Stimulated activated CD8-positive, alpha-beta memory T cell treated with anti-CD3 and anti-CD28 coated beads, Interleukin-4, amount 100 ng/mL, for 24 hours (primary cell): ENCODE results near the gene LRP1B.

Source experiments
- DNase-seq: peaks from one replicate; pipeline ENCODE4 v3.0.0-alpha.2; 2020; ENCODE audit warnings: low read depth

LRP1B gene

DNA sequence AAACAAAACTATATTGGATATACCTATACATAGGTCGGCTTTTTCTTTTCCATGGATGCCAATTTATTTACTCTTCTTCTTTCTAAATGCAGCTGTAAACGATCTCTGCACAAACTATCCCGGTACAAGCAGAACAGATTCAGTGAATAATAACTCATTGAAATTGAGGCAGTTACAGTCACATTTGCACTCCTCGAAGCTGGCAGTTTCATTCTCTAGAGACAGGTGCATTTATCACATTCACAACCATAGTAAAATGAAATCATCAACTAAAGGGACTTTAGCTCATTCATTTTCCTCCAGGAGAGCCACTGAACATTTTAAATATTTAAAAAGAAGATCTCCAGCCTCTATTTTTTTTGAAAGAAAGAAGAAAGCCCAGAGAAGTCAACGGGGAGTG is 551.7 kb downstream of the LRP1B start:
- DNase-seq = no peak

DNA sequence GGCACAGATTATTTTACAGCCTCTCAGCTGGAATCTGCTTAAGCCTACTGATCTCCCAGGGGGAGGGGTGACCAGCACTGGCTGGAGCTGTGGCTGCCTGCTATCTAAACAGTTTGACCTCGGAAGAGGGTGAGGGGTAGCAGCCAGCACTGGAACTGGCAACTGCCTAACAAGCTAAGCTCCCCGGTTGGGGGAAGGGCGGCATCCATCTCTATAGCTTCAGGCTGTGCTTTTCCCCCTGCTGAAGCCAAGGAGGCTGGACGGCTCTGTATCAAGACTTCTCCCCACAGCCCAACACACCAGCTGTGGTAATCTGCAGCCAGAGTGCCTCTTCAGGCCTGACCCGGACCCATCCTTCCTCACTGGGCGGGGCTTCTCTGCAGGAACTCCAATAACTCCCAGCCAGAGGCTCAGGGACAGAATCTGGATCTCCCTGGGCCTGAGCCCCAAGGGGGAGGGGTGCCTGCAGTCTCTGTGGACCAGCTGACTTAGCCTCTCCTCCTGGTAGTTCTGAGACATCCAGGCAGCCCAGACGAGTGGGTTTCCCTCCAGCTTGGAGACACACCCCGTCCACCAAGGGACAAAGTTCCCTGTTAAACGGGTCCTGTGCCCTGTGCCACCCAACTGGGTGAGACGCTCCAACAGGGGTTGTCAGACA is 560.2 kb downstream of the LRP1B start:
- no peak for DNase-seq

- no peak for DNase-seq
Observed at GRCh38 chr2:141569941-141570340, 560.9 kb downstream of the LRP1B start.

GRCh38 chr2:141565597-141565996 is 565.2 kb downstream of the LRP1B start:
- no peak for DNase-seq

- no peak for DNase-seq
Observed at GRCh38 chr2:141560723-141561122, 570.1 kb downstream of the LRP1B start.

GRCh38 chr2:141557329-141558095 is 573.3 kb downstream of the LRP1B start:
- no peak for DNase-seq

- no peak for DNase-seq
Observed at GRCh38 chr2:141555876-141556470, 574.8 kb downstream of the LRP1B start.

DNA sequence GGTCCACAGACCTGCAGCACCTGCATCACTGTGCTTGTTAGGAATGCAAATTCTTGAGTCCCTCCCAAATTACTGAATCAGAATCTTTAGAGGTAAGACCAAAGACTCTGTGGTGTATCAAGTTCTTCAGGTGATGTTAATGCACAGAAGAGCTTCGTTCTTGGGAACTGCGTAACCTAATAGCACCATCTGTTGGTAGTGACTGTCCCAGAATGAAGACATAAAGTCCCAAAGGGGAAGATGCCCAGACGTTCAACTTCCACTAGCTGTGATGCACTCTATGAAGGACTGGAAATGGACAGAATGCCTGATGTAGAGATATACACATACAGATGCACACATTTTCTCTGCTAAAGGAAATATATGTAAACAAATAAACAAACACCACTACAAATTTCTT is 576.0 kb downstream of the LRP1B start:
- no peak for DNase-seq

DNA sequence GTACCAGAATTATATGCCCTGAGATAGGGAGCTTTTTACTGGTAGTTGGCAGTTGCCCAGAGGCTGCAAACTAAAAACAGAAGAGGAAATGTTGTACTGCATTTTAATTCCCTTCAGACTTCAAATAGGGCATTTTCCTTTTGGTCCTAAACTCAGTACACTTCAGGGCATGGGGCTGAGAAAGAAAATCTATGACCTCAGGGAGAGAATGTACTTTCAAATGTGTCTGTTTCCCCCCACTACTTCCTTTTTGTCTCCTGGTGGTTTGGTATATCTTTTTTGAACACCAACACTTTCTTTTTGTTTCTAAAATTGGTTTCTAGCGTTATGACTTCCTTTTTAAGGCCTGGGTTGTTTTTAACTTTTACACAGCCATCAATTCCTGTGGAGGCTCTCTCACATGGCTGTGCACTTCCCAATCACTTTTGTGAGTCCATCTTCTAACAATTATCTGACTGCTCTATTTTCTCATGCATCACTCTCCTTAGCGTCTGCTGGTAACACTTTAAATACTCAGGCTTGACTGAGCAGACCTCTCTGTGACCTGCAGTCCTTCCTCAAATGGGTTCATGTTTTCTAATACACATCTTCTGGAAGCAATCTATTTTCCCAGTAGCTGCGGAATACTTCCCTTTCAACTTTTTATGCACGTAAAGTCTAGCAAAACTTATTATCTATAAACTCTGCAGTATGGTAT is 596.0 kb downstream of the LRP1B start:
- DNase-seq = no peak

DNA sequence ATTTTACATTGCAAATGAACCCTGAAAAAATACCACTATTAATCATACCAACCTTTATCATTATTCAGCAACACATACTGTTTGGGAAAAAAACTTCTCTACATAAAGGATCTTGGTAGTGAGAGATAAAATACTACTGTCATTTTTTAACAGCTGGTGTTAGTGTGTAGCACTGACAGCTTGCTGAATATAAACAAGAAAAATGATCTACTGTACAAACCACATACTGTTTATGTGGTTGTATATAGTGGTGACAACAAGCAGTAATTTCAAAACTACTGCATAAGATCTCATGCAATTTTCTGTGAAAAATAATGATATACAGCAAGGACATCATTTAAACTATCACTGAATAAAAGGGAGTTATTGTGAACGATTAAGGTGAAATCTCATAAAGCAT is 601.2 kb downstream of the LRP1B start:
- no peak for DNase-seq

DNA sequence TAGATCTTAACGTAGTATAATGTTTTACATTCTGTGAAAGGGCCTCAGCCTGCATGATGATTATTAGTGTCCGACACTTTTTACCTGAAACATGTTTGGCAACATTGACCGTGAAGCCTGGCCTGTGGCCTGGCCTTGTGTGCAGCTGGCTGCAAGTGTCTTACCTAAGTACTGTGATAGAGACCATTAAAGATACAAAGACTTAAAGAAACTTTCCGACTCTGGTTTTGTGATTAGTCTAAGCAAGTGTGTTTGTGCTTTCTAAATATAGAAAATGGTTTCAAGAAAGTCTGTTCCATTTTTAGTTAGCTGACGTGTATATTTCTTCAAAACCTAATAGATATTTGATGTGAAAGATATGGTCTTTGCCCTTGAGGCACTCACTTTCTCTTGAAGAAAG is 601.8 kb downstream of the LRP1B start:
- no peak for DNase-seq

DNA sequence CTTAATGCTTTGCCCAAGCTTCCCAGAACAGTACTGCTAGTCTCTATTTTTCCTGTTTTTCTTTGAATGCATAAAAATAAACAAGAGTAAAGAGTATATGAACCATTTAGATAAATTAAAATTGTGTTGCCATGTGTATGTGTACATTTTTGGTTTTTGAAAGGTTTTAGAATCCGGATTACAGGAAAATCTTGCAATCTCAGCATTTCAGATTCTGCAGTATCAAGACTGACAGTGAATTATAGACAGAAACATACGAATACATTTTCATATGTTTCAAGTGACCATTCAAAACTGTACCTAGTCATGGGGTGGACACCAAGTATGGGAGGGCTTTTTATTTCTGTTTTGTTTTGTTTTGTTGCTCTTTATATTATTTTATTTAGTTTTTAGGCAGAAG is 604.1 kb downstream of the LRP1B start:
- DNase-seq = no peak

GRCh38 chr2:141524777-141525176 is 606.0 kb downstream of the LRP1B start:
- DNase-seq = no peak

GRCh38 chr2:141523199-141523598 is 607.6 kb downstream of the LRP1B start:
- DNase-seq = no peak

- DNase-seq = no peak
Observed at GRCh38 chr2:141522702-141523101, 608.1 kb downstream of the LRP1B start.

- no peak for DNase-seq
Observed at GRCh38 chr2:141522048-141522447, 608.8 kb downstream of the LRP1B start.

GRCh38 chr2:141519906-141520305 is 610.9 kb downstream of the LRP1B start:
- DNase-seq = no peak

DNA sequence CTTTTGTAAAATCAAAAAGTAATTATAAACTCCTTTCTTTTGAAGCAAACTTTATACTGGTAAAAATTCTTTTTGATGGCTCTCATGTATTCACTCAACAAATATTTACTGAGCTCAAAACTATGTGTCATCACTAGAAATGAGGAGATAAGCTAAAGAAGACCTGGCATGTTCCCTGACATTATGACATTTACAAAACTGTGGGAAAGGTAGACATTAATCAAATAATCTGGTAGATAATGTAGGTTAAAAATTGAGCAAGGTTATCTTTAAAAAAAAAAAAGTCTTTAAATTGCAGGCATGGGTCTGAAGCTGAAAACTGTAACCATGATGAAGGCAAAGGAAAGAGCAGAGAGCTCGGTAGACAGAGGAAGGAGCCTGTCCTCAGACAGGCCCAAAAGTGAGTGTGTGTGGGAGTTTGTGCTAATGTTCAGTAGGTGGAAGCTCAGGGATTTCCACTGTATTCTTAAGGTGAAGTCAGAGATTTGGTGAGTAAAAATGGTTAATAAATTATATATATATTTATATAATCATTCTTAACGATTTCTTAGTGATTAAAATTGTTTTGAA is 612.9 kb downstream of the LRP1B start:
- no peak for DNase-seq

DNA sequence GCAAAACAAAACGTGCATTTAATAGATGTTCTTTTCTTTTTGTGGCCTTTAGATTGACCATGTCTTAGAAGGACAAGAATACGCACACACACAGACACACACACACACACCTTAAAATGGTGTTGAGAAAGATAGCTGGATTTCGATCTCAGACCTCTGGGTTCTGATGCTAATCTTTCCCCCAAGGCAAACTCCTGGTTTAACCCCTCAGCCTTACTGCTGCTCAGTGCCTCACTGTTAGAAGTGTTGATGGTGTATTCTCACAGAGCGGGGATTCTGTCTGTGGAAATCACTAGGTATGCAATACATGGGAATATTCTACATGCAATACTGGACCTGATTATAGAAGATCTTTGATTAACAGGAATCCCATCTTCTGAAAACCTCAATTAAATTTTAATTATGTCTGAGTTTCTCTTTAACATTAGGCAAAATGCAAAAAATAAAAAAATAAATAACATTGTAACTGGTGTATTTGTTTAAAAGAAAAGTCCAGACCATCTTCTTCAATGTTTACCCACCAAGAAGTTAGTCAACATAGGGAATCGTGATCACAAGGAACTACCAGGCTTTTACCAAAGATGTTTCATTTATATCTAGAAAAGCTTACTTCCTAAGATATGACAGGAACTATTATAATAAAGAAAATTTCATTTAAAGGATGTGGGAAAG is 613.5 kb downstream of the LRP1B start:
- DNase-seq = no peak

- DNase-seq = no peak
Observed at GRCh38 chr2:141515931-141516330, 614.9 kb downstream of the LRP1B start.

DNA sequence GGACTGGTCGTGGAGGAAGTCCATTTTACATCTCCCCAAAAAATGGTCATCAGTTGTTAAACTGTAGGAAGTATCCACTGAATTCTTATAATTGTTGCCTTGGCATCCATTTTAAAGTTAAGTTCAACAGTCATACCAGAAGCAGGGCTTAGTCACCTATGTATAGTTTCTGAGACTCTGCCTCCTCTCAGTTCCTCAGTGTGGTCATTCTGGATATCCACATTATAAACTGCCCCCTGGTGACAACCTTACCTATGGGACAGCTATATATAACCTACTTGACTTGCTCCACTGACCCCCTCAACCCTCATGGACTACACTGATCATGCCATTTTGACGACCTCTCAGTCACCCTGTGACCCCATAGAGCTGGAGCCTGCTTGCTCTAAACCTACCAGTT is 617.0 kb downstream of the LRP1B start:
- no peak for DNase-seq
